ENCODE results near the gene SLF2. TPM values are rescaled to one million over a fixed set of nuclear protein-coding genes. Genes with fewer than 3 reads are reported as not detected.

The SLF2 gene
- total and polyA plus RNA-seq, 2 of the 13 experiments (the other 11 are each of a cell fraction or from before 2014, with no cell fraction given): 12.2 to 48.1 TPM

DNA sequence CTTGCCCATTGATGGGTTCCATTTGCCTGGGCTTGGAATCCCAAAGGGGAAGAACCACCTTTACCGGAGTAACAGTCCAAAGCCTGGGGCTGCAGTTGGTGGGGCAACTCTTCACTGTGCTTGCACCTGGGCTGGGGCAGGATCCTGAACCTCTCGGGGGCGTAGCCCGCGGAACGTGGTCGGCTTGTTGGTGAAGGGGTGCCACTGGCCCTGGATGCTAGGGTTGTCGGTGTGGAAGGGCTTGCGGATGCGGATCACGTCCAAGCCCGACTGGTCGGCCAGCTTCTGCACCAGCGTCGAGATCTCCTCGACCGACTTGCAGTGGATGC, 73.8 kb downstream of the SLF2 start (continued):
- TF ChIP-seq ZNF331 (CRISPR knock-in tag; IDR thresholded peaks at IDR 0.05): 0 out of 2 replicates have a peak, but pooled peaks have one; percentile 10
- TF ChIP-seq, protein P1, sequence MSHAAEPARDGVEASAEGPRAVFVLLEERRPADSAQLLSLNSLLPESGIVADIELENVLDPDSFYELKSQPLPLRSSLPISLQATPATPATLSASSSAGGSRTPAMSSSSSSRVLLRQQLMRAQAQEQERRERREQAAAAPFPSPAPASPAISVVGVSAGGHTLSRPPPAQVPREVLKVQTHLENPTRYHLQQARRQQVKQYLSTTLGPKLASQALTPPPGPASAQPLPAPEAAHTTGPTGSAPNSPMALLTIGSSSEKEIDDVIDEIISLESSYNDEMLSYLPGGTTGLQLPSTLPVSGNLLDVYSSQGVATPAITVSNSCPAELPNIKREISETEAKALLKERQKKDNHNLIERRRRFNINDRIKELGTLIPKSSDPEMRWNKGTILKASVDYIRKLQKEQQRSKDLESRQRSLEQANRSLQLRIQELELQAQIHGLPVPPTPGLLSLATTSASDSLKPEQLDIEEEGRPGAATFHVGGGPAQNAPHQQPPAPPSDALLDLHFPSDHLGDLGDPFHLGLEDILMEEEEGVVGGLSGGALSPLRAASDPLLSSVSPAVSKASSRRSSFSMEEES (CRISPR knock-in tag; IDR thresholded peaks at IDR 0.05): 0 out of 2 replicates have a peak, but pooled peaks have one; percentile 15
- TF ChIP-seq PAX8 (CRISPR knock-in tag; IDR thresholded peaks at IDR 0.05; ENCODE audit: borderline replicate concordance): 0 out of 2 replicates have a peak, but pooled peaks have one; percentile 4
- TF ChIP-seq ZNF703 (CRISPR knock-in tag; IDR thresholded peaks at IDR 0.05; ENCODE audit: borderline replicate concordance): no peak
- 0 out of 2 replicates have a peak, but pooled peaks have one; percentile 76 for TF ChIP-seq MBD4 (IDR thresholded peaks at IDR 0.05; ENCODE audit: borderline replicate concordance, low read length)
- TF ChIP-seq MXD1 (CRISPR knock-in tag; IDR thresholded peaks at IDR 0.05): no peak
- TF ChIP-seq NBN (conservative IDR thresholded peaks at IDR 0.05): no peak
- no peak for TF ChIP-seq MTF2 (CRISPR knock-in tag; IDR thresholded peaks at IDR 0.05; ENCODE audit: borderline replicate concordance)
- no peak for TF ChIP-seq ZNF451 (CRISPR knock-in tag; IDR thresholded peaks at IDR 0.05)
- 0 out of 2 replicates have a peak, but pooled peaks have one; percentile 49 for TF ChIP-seq ZNF232 (CRISPR knock-in tag; IDR thresholded peaks at IDR 0.05; ENCODE audit: borderline replicate concordance)
- TF ChIP-seq NFE2 (CRISPR knock-in tag; IDR thresholded peaks at IDR 0.05): no peak
- 0 out of 2 replicates have a peak, but pooled peaks have one; percentile 34 for TF ChIP-seq ATF7-NPFF (CRISPR knock-in tag; IDR thresholded peaks at IDR 0.05; ENCODE audit: low read depth)
- TF ChIP-seq RBM22 (optimal IDR thresholded peaks at IDR 0.05; ENCODE audit: low read length): peak; percentile 92
- 0 out of 2 replicates have a peak, but pooled peaks have one; percentile 8 for TF ChIP-seq RFXAP (CRISPR knock-in tag; IDR thresholded peaks at IDR 0.05; ENCODE audit: borderline replicate concordance)
- TF ChIP-seq ZBTB8A (CRISPR knock-in tag; IDR thresholded peaks at IDR 0.05; ENCODE audit: borderline replicate concordance, low read depth): no peak
- peak; percentile 59; the same call in 1 of the 2 replicates for TF ChIP-seq HES4 (CRISPR knock-in tag; IDR thresholded peaks at IDR 0.05; ENCODE audit: borderline replicate concordance)
- no peak for TF ChIP-seq ZNF432 (CRISPR knock-in tag; IDR thresholded peaks at IDR 0.05; ENCODE audit: borderline replicate concordance)
- no peak for TF ChIP-seq PHB2 (IDR thresholded peaks at IDR 0.05; ENCODE audit: partially characterized antibody)
- 0 out of 2 replicates have a peak, but pooled peaks have one; percentile 5 for TF ChIP-seq ZNF879 (CRISPR knock-in tag; IDR thresholded peaks at IDR 0.05)
- TF ChIP-seq HOXA5 (CRISPR knock-in tag; IDR thresholded peaks at IDR 0.05): 0 out of 2 replicates have a peak, but pooled peaks have one; percentile 3
- TF ChIP-seq MIXL1 (CRISPR knock-in tag; IDR thresholded peaks at IDR 0.05): peak; percentile 26; the same call in 1 of the 2 replicates
- 0 out of 2 replicates have a peak, but pooled peaks have one; percentile 35 for TF ChIP-seq ZNF550 (CRISPR knock-in tag; IDR thresholded peaks at IDR 0.05; ENCODE audit: borderline replicate concordance)
- no peak for TF ChIP-seq ZFP37 (CRISPR knock-in tag; IDR thresholded peaks at IDR 0.05; ENCODE audit: borderline replicate concordance)
- no peak for TF ChIP-seq CCAR2 (optimal IDR thresholded peaks at IDR 0.05; ENCODE audit: low read depth, low read length)
- TF ChIP-seq KMT2B (CRISPR knock-in tag; IDR thresholded peaks at IDR 0.05): no peak
- TF ChIP-seq, protein P2, sequence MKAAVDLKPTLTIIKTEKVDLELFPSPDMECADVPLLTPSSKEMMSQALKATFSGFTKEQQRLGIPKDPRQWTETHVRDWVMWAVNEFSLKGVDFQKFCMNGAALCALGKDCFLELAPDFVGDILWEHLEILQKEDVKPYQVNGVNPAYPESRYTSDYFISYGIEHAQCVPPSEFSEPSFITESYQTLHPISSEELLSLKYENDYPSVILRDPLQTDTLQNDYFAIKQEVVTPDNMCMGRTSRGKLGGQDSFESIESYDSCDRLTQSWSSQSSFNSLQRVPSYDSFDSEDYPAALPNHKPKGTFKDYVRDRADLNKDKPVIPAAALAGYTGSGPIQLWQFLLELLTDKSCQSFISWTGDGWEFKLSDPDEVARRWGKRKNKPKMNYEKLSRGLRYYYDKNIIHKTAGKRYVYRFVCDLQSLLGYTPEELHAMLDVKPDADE (CRISPR knock-in tag; IDR thresholded peaks at IDR 0.05): no peak

Data from HepG2 (cell line).